Hematopoietic multipotent progenitor cell treated with erythropoietin and hydrocortisone succinate and interleukin-3 and kit ligand, for 15 days (in vitro differentiated cells): ENCODE results near the gene MOB3B.
"Not testable (repeated sequence)": the region's sequence is repeated elsewhere in the genome, so short reads cannot be mapped to it uniquely, and the experiment has no call there.

Source experiments
- DNase-seq: peaks from one replicate; pipeline ENCODE4 v3.0.0-alpha.2; 2015; ENCODE audit warnings: low spot score

MOB3B gene

DNA sequence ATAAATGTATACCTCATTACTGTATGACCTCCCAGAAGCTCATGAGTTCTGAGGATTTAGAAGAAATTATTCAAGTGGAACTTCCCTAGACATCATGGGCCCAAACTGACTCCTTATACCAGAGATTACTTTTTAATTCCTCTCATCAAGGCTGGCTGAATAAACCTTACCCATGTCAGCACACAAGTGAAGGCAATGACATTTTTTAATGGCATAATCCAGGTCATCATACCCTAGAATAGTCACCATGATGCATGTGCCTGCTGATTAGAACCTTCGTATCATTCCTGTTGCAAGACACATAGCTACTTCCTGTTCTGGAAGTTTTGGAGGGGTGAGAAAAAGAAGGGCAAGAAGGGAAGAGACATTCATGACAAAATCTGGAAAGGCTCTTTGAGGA, 55.3 kb downstream of the MOB3B start:
- no peak for DNase-seq

GRCh38 chr9:27473111-27473529, 56.5 kb downstream of the MOB3B start:
- no peak for DNase-seq

DNA sequence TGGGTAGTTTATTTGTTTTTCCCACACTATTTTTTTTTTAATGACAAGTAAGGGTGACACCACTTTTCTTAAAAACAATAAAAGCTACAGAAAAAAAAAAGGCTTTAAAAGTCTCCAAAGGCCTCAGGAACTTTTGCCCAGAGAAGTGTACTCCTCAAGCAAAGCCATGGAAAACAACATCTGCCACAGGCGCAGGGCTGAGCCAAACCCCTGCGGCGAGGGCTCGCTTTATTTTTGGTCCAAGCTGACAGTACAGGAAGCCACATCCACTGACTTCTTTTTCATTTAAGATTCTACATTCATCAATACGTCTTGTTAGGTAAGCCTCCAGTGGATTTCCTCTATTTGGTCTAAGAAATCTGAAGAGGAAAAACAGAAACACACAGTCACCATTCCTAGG, 57.4 kb downstream of the MOB3B start:
- DNase-seq, result no peak

- DNase-seq, result no peak
Observed at GRCh38 chr9:27471789-27472188, 57.8 kb downstream of the MOB3B start.

- no peak for DNase-seq
Observed at GRCh38 chr9:27471366-27471765, 58.2 kb downstream of the MOB3B start.

- no peak for DNase-seq
Observed at GRCh38 chr9:27470291-27470856, 59.2 kb downstream of the MOB3B start.

DNA sequence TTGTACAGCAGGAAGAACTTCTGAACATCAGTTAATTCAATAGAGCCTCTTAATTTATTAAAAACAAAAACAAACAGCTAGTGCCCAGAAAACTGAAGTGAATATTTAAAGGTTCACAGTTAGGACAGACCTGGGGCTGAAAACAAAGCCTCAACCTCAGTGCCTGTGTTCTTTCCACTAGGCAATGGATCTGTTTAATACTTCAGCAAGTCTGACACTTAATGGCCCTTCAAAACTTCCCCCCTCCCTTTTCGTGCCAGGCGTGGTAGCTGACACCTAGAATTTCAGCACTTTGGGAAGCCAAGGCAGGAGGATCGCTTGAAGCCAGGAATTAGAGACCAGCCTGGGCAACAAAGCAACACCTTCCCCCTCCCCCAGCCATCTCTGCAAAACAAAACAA, 60.1 kb downstream of the MOB3B start:
- DNase-seq, result no peak

- no peak for DNase-seq
Observed at GRCh38 chr9:27468462-27469110, 61.0 kb downstream of the MOB3B start.

DNA sequence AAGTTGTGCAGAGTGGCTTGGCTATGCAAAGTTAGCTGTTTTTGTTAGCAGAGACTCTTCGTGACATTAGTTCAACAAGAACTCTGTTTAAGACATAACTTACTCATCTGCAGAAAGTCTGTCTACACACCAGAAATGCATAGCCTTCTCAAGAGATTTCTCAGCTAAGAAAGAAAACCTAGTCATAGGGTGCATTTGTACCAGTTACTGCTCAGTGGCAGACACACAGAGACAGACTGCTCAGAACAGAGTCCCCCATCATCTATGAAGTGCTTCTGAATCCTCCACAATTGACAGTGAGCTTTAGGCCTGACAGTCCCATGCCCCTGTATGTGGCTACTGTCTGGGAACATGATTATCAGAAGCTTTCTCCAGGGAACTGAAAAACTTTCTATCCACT, 61.6 kb downstream of the MOB3B start:
- DNase-seq, result no peak

DNA sequence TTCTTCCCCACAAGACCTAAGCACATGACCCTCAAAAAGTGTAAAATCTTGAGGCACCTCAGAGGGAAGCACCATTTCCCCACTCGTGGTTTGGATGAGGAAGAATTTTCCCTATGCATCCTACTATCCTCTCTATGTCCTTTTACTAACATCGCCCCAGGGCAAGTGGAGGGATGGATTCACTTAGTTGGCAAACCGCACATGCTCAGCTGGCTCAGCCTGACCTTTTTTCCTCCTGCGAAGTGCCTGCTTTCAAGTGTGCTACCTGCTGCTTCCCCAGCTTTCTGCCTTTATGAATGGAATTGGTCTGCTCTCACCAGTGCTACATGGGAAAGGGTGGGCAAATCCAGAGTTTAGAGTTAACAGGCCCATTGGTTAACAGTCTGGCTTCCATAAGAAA, 62.1 kb downstream of the MOB3B start:
- DNase-seq, result no peak

- DNase-seq, result not testable (repeated sequence)
Observed at GRCh38 chr9:27466516-27466915, 63.1 kb downstream of the MOB3B start.

DNA sequence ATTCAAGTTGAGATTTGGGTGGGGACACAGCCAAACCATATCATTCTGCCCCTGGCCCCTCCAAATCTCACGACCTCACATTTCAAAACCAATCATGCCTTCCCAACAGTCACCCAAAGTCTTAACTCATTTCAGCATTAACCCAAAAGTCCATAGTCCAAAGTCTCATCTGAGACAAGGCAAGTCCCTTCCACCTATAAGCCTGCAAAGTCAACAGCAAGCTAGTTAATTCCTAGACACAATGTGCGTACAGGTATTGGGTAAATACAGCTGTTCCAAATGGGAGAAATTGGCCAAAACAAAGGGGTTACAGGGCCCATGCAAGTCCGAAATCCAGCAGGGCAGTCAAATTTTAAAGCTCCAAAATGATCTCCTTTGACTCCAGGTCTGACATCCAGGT, 64.7 kb downstream of the MOB3B start:
- not testable (repeated sequence) for DNase-seq

- no peak for DNase-seq
Observed at GRCh38 chr9:27462846-27463245, 66.8 kb downstream of the MOB3B start.

- DNase-seq, result peak; percentile 16
Observed at GRCh38 chr9:27462434-27462833, 67.2 kb downstream of the MOB3B start.

GRCh38 chr9:27460226-27461023, 69.2 kb downstream of the MOB3B start:
- no peak for DNase-seq

GRCh38 chr9:27457445-27457844, 72.2 kb downstream of the MOB3B start:
- no peak for DNase-seq

DNA sequence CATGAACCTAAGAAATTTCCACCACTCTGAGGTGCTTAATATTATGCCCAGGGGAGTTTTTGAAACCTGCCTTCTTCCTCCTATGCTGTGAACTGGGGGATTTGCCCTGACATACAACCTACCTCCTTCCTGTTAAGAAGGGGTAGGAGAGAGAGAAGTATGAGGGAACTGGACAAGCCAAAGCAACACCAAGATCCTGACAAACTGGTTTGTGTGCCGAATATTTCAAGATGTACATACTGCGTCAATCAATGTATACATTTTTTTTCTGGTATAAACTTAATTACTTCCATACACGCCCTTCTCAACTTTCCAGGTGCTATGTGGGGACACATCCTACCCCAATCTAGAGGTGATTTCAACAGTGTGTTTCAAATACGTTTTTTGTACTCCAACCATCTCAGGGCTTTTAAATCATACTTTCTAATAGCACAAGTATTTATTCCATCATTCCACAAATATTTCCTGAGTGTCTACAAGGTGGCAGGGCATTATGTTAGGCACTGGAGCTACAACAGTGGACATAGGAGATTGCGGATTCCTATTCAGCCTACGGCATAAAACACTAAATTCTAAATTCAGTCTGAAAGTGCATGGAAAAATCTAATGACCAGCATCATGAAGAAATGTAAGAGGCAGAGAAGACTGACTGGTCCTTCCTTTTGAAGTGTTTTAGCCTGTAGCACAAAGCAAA, 75.6 kb downstream of the MOB3B start:
- no peak for DNase-seq

DNA sequence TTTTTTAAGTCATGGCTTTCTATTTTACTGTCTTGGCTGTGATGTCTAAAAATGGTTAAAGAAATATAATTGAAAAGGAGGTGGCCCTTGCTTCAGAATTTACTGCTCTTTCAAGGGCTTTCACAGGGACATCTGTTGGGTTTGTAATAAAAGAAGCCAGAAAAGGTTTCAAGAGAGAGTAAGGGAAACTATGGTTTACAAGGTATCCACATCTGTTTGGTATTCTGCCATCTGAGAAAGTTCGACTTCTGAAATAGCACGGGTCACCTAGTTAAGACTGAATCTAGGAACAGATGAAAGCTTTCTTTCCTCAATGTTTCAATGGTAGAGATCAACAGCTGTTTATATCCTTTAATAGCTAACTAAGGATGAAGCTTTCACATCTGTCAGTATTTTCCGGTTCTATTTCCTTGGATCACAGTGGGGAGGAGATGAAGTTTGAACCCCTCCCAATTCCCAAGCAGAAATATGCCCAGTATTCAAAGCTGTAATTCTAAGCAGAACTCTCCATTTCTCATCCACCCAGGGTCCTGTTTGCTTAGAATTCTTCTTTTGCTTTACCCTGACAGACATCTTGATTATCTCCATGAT, 78.3 kb downstream of the MOB3B start:
- no peak for DNase-seq

GRCh38 chr9:27450752-27451151, 78.9 kb downstream of the MOB3B start:
- DNase-seq, result no peak

DNA sequence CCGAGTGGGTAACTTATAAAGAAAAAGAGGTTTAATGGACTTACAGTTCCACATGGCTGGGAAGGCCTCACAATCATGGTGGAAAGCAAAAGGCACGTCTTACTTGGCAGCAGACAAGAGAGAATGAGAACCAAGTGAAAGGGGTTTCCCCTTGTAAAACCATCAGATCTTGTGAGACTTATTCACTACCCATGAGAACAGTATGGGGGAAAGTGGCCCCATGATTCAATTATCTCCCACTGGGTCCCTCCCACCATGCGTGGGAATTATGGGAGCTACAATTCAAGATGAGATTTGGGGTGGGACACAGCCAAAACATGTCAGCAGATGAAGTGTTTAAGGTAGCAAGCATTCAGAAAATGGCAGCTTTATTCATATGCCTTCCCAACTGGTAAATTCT, 81.3 kb downstream of the MOB3B start:
- DNase-seq, result not testable (repeated sequence)

GRCh38 chr9:27447031-27447683, 82.5 kb downstream of the MOB3B start:
- no peak for DNase-seq

DNA sequence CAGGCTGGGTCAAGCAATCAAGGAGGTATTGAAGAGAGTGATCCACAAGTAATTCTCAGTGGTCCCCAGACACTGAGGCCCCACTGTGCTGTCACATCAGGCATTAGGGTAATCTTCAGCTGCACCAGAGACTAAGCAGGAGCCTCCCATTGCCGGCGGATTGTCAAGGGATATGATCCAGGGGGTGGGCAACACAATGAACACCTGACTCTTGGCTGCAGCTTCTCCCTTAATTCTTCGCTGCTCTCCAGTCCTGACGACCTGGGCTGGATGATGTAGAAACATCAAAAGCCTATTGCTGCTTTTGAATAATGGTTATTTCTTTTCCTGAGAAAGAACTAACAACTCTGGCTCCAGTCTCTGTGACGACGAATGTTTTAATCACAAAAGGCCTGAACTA, 83.9 kb downstream of the MOB3B start:
- no peak for DNase-seq
